Measurements from ENCODE around the gene ITGA3. TPM values are rescaled to one million over a fixed set of nuclear protein-coding genes. Genes with fewer than 3 reads are reported as not detected.

Gene ITGA3
- total and polyA plus RNA-seq, 2 of the 13 experiments (the other 11 are each of a cell fraction or from before 2014, with no cell fraction given) = 0.48 to 0.69 TPM

- TF ChIP-seq ZNF646 (CRISPR knock-in tag; IDR thresholded peaks at IDR 0.05) (no peak), ZNF672 (CRISPR knock-in tag; IDR thresholded peaks at IDR 0.05) (no peak), ZNF512B (CRISPR knock-in tag; IDR thresholded peaks at IDR 0.05; ENCODE audit: borderline replicate concordance) (no peak), STAG1 (CRISPR knock-in tag; IDR thresholded peaks at IDR 0.05) (peak; percentile 73), RARG (CRISPR knock-in tag; IDR thresholded peaks at IDR 0.05; ENCODE audit: low read depth) (no peak), ZKSCAN5 (CRISPR knock-in tag; IDR thresholded peaks at IDR 0.05) (no peak), KLF12 (CRISPR knock-in tag; IDR thresholded peaks at IDR 0.05; ENCODE audit: borderline replicate concordance) (no peak), TFE3 (CRISPR knock-in tag; IDR thresholded peaks at IDR 0.05) (no peak), SATB2 (CRISPR knock-in tag; IDR thresholded peaks at IDR 0.05) (no peak), ZNF451 (CRISPR knock-in tag; IDR thresholded peaks at IDR 0.05) (no peak), HNRNPLL (IDR thresholded peaks at IDR 0.05; ENCODE audit: low read depth, low read length, poor library complexity, severe bottlenecking) (no peak), ZBTB25 (CRISPR knock-in tag; IDR thresholded peaks at IDR 0.05) (no peak), PAX8 (CRISPR knock-in tag; IDR thresholded peaks at IDR 0.05; ENCODE audit: borderline replicate concordance) (no peak), EED (CRISPR knock-in tag; IDR thresholded peaks at IDR 0.05) (no peak), ZFP62 (CRISPR knock-in tag; IDR thresholded peaks at IDR 0.05) (no peak), ELF4 (CRISPR knock-in tag; IDR thresholded peaks at IDR 0.05; ENCODE audit: borderline replicate concordance) (no peak), POLR2G (IDR thresholded peaks at IDR 0.05; ENCODE audit: low read depth, low read length) (no peak), HMG20A (CRISPR knock-in tag; IDR thresholded peaks at IDR 0.05; ENCODE audit: borderline replicate concordance) (no peak), NR3C1 (CRISPR knock-in tag; IDR thresholded peaks at IDR 0.05) (no peak), KAT8 (CRISPR knock-in tag; IDR thresholded peaks at IDR 0.05) (no peak)
These were observed 59.0 kb downstream of the ITGA3 start (continued) for GRCh38 chr17:50114849-50115357.
